Stimulated activated CD8-positive, alpha-beta memory T cell treated with anti-CD3 and anti-CD28 coated beads, Interleukin-7, amount 100 ng/mL, for 24 hours (primary cell): ENCODE results near the gene MOV10L1.

ENCODE experiments used
- DNase-seq: peaks from one replicate; pipeline ENCODE4 v3.0.0-alpha.2; 2020; ENCODE audit warnings: low read depth

Gene MOV10L1

GRCh38 chr22:50089682-50090411, at the start of gene MOV10L1:
Gene MOV10L1, plus strand, starts transcription at chr22:50090006. Its CDS starts 83 bp downstream, at chr22:50090089.
- no peak for DNase-seq

GRCh38 chr22:50040717-50041116, 49.1 kb upstream of the MOV10L1 start:
- DNase-seq, result no peak

GRCh38 chr22:50041361-50042065, 48.3 kb upstream of the MOV10L1 start:
- DNase-seq, result no peak

DNA sequence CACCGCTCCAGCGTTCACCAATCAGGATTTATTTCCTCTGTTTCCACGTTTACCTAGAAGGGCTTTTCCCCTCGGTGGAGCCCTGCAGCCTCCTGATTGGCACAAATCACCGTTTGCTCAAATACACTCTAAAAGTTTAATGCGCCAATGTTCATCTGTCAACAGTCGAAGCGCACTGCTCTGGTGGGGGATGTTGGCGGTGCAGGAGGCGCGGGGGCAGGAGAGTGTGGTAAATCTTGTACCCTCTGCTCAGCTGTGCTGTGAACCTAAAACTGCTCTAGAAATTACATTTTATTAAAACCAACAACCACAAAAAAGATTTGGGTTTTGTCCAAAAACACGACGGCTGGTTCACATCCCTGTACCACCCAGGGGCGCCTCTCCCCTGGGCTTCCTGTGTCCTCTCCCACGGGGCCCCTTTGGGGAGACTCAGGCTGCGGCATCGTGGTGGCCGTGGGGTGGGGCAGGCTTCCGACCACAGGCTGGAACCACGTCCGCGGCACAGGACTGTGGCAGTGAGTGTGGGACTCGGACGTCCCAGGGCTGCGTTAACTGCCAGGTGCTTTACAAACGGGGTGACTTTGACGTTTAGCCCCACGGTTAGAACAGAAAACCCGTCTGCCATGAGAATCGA, 45.2 kb upstream of the MOV10L1 start:
- no peak for DNase-seq

GRCh38 chr22:50045211-50046018, 44.4 kb upstream of the MOV10L1 start:
- DNase-seq, result no peak

DNA sequence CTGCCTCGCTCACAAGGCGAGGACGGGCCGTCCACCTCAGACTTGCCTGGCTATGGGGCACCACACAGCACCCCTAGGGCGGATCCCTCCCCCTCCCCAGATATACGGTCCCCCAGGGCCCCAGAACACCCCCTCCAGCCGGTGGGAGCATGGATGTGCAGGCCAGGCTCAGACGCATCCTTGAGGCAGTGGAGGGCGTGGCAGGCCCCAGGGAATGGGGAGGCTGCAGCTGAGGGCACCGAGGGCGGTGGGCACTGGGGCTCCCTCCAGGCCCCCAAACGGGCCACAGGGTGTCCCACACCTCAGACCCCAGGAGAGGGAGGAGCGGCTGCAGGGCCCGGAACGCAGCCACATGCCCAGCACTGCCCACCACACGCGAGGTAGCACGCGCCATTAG, 43.8 kb upstream of the MOV10L1 start:
- DNase-seq, result no peak

GRCh38 chr22:50046481-50047245, 43.1 kb upstream of the MOV10L1 start:
- no peak for DNase-seq

DNA sequence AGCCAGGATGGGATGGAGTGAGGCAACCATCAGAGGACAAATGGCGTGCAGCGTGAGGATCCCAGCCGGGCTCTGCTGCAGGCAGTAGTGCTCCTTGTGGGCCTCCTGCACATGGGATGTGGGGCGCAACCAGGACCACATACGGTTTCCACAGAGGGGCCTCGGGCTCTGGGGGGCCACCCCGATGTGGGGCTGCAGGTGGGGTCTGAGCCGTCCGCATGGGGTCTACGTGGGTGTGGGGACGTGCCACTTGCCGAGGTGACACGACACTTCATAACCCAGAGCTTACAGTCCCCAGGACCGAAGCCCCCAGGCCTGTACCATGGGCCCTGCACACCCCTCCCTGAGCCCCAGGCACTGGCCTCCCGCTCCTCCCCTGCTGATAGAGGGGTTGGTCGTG, 42.5 kb upstream of the MOV10L1 start:
- no peak for DNase-seq

DNA sequence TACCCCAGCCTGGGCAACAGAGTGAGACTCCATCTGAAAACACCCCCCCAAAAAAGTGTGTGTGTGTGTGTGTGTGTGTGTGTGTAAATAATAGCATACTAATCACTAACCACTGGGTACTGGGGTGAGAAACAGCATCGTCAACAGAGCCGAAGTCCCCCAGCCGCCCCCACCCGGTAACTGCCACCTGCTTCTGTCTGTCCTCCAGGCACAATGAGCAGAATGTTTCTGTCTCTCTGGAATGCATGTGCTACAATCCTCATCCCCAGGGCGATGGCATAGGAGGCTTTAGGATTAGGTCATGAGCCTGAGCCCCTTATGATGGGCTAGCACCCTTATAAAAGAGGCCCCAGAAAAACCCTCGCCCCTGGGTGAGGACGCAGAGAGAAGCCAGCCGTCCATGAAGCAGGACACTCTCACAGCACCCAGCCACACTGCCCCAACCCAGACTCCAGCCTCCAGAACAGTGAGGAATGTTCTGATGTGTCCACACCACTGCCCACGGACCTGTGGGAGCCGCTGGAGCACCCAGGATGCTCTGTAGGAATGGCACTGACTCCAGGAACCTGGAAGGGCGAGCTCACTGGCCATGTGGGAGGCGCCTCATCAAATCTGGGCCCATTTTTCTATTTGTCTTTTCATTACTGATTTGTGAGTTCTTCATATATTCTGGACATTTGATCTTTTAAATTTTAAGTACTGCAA, 41.6 kb upstream of the MOV10L1 start:
- no peak for DNase-seq

- DNase-seq, result no peak
These were observed 41.0 kb upstream of the MOV10L1 start for GRCh38 chr22:50048836-50049235.

DNA sequence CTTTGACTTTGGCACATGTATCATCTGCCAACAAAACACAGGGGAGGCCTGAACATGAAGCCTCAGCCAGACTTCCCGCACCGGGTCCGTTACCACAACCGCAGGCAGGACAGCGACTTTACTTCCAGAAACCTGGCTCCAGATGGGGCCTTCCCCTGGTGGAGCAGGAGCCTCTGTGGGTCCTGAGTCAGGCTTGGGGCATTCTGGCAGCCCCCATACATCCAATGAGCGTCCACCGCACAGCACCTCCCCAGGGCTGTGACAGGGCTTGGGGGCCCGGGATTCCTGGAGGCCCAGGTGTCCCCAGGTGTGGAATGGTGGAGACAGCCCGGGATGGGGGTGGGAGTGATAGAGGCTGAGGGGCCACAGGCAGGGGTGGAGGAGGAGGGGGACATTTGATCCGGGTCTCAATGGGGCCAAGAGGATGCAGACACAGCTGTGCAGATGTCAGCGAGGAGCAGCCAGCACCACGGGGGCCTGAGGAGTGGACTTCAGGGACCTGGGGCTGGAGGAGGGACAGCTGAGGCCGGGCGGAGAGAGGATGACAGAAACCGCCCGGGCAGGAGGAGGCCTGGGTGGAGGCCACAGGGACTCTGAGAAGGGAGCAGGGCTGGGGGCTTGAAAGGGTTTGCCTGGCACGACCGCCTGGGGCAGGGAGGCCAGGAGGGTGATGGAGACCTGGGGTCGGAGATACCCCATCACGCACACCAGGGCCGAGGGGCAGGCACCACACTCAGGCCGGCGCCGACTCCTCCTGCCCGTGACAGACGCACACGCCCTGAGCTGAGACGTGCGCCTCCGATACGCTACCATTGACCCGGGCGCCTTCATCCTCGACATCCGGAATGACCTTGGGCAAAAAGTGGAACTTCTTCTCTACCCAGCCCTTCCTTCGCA, 40.3 kb upstream of the MOV10L1 start:
- no peak for DNase-seq

DNA sequence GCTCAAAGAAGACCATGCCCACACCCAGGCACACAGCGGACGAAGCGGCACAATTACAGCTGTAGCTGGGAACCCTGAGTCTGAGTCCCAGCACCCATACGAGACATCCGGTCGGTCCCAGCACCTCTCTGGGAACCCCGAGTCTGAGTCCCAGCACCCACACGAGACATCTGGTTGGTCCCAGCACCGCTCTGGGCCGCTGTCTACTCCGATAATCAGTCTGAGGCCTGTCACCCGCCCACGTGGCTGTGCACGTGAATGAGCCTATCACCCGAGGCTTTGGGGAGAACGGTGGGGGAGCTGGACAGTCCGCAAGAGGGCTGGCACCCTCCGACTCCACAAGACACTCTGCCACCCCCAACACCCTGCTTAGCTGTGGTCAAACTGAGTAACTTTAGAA, 37.9 kb upstream of the MOV10L1 start:
- no peak for DNase-seq

DNA sequence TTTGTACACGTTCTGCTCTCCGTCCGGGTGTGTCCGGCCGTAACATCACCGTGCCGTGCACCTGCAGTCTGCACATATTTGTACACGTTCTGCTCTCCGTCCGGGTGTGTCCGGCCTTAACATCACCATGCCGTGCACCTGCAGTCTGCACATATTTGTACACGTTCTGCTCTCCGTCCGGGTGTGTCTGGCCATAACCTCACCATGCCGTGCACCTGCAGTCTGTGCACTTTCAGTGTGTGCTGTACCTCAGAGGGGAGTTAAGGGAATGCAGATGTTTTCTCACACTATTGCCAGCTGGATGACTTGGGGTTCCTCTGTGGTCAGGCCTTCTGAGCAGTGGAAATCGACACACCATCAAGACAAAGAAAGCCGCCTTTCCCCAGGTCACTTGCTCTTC, 35.9 kb upstream of the MOV10L1 start:
- DNase-seq, result no peak

GRCh38 chr22:50056214-50056972, 33.4 kb upstream of the MOV10L1 start:
- DNase-seq, result no peak

DNA sequence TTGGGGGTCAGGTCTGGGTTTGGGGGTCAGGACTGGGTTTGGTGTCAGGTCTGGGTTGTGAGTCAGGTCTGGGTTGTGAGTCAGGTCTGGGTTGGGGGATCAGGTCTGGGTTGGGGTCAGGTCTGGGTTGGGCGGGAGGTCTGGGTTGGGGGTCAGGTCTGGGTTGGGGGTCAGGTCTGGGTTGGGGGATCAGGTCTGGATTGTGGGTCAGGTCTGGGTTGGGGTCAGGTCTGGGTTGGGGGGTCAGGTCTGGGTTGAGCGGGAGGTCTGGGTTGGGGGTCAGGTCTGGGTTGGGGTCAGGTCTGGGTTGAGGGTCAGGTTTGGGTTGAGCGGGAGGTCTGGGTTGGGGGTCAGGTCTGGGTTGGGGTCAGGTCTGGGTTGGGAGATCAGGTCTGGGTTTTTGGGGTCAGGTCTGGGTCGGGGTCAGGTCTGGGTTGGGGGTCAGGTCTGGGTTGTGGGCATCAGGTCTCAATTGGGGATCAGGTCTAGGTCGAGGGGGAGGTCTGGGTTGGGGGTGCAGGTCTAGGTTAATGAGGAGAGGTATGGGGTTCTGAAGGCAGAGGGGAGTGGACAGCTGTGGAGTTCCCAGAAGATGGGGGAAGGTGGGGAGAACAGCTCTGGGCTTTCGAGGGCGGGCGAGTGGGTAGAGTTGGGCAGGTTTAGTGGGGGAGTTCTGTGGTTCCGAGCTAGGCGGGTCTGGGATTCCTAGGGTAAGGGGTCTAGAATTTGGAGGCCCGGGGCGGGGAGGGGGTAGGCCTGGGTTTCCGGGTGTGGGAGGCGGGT, 32.3 kb upstream of the MOV10L1 start:
- no peak for DNase-seq

GRCh38 chr22:50058061-50058905, 31.5 kb upstream of the MOV10L1 start, which contains the start of gene TTLL8:
Gene TTLL8, minus strand, starts transcription at chr22:50058298.
- no peak for DNase-seq
